Daoy (cell line): ENCODE data around the gene PNPLA3. TPM values are rescaled to one million over a fixed set of nuclear protein-coding genes. Genes with fewer than 3 reads are reported as not detected.

Source experiments
- DNase-seq: peaks from one replicate; pipeline ENCODE4 v3.0.0-alpha.2; 2015; ENCODE audit warnings: low read depth
- total RNA-seq: library from RNA; depleted of rRNA; stranded (reverse); fragments of >200 nt; shearing (Covaris generic); gene quantifications from 2 replicates; pipeline ENCODE4 v1.2.3, GENCODE V29; 2014; rRNA removed

PNPLA3 gene, protein sequence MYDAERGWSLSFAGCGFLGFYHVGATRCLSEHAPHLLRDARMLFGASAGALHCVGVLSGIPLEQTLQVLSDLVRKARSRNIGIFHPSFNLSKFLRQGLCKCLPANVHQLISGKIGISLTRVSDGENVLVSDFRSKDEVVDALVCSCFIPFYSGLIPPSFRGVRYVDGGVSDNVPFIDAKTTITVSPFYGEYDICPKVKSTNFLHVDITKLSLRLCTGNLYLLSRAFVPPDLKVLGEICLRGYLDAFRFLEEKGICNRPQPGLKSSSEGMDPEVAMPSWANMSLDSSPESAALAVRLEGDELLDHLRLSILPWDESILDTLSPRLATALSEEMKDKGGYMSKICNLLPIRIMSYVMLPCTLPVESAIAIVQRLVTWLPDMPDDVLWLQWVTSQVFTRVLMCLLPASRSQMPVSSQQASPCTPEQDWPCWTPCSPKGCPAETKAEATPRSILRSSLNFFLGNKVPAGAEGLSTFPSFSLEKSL
- total RNA-seq: 1.4 and 4.2 TPM in 2 replicates

- peak; percentile 93 for DNase-seq
Observed at GRCh38 chr22:43923631-43924464, at the start of gene PNPLA3. Gene PNPLA3, plus strand, starts transcription at chr22:43923805. Its CDS starts 107 bp downstream, at chr22:43923912.

GRCh38 chr22:43876866-43877509 lies 46.6 kb upstream of the PNPLA3 start:
- no peak for DNase-seq

GRCh38 chr22:43878079-43878795 lies 45.4 kb upstream of the PNPLA3 start:
- no peak for DNase-seq

DNA sequence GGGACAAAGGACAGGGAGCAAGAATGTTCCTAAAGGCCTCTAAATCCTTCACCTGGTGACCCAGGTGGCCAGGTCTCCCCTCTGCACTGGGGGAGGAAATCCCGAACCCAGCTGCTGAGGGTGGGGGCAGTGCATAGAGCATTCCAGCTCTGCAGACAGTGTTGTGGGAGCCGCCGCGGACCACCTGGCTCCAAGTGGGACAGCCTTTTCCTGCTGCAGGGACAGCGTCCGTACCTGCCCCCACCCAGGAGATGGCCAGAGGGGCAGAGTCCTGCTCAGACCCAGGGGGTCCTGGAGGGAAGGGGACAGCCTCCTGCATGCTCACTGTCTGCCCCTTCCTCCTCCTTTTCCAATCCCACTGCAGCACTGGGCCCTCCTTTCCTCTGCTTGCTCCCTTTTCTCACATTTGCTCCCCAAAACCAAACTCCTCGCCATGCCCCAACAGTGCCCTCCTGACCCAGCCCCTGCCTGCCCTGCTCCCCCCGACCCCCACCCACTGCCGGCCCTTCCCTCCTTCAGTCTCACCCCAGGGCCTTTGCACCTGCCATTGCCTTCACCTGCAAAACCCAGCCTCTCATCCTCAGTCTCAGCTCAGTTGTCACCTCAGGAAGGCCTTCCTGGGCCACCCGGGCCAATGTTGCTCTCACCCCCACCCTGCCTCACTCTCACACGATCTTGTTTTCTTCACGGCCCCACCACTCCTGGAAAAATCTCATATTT lies 44.6 kb upstream of the PNPLA3 start:
- DNase-seq: no peak

GRCh38 chr22:43879901-43880540 lies 43.6 kb upstream of the PNPLA3 start:
- no peak for DNase-seq

DNA sequence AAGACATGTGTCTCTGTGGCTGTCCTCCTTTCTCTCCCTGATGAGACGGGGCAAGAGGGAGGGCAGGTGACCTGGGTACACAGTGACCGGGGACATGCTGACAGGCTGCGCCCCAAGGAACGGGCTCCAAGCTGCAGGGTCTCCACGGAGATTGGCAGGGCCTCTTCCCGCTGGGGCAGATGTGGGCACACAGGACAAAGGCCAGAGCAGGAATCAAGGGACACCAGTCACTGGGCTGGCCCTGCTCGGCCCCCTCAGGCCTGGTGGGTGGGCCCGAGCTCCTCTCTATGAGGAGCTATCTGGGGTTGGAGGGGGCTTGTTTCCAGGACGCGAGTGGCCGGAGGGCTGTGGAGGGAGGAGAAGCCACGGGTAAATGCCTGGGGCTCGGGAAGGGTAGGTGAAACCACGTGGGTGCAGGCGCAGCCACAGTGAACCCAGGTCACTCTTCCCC lies 43.0 kb upstream of the PNPLA3 start:
- DNase-seq: no peak

DNA sequence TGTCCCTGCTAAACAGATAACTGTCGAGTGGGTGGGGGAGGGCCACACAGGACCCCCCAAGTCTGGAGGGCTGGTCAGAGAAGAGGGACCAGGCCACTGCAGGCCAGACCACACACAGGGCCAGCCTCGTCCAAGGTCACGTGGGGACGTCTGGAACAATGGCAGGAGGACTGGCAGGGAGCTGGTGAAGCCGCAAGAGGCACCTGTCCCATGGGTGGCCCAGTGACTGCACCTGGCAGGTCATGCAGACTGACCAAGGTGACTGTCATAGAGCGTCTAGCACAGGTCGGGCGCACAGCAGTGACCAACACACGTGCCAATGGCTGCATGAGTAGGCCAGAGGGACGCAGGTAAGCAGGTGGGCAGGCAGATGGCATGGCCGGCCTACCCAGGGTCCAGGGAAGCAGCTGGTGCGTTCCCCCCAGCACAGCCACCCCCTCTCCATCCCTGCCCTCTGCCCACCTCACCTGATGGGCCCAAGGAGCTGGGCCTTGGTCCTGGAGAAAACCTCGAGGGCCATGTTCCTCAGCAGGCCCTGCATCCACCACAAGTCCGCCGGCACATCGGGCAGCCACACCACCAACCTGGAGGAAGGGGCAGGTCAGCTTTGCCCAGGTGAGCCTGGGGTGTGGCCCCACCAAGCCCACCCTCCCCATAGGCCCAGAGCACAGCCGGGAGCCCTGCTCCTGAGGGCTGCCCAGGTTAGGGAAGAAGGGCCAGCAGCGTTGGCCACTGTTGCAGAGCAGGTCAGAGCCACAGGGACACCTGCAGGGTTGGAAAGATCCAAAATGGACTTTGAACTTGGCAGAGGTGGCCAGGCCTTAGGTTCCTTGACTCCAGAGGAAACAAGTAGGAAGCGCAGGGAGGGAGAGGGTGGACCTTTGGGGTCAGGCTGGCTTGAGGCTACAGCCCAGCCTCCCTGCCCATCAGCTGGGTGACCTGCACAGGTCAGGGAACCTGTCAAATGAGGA lies 42.2 kb upstream of the PNPLA3 start:
- DNase-seq: no peak

- DNase-seq: no peak
Observed at GRCh38 chr22:43882122-43882767, 41.4 kb upstream of the PNPLA3 start.

GRCh38 chr22:43883012-43883661 lies 40.5 kb upstream of the PNPLA3 start:
- peak; percentile 74 for DNase-seq

DNA sequence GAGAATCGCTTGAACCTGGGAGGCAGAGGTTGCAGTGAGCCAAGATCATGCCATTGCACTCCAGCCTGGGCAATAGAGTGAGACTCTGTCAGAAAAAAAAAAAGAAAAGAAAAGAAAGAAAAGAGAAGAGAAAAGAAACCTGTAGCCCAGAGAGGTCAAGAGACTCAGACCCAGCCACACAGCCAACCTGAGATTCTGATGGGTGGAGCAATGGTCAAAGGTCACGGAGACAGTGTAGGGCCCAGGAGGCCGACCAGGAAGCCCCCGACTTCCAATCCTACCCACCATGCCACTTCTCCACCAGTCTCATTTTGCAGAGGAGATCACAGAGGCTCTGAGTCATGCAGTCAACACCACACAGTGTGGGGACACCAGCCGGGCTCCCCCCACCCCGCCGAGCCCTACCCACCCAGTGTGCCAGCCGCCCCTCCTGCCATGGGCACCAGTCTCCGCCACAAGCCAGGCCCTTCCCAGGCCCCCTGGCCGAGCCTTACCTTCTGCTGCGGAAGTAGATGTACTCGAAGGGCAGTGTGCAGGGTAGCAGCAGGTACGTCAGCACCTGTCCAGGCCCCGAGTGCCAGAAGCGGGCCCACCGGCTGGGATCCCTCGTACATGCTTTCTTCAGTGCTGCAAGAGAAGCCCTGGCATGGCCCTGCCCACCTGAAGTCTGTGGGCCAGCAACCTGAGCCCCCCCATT lies 39.7 kb upstream of the PNPLA3 start:
- no peak for DNase-seq

DNA sequence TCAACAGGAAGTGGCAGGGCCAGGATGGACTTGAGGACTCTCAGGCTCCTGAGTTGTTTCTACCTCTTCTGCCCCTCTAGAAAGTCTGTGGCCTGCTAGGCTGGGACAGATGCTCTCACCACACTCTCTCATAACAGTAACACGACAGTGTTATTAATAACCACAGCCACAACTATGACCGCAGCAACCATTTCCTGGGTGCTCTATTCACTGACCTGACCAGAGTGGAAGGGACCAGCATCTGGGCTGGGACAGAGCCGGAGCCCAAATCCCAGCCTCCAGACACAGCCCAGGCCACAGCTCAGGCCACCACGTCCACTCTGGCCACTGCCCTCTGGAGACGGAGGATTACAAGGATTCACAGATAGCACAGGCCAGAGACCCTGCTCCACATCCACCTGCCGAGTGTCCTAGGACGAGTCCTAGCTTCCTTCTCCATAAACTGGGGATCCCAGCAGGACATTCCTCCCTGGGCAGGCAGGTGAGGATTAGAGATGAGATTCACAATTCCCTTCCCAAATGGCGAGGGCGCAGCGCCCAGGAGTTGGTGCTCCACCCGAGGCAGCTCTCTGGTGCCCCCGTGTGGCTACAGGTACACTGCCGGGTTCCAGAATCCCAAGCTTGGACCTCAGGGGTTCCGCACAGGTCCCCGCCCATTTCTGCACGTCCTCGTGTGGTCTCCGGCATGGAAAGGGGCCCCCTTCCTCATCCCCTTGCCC lies 38.8 kb upstream of the PNPLA3 start:
- peak; percentile 65 for DNase-seq

GRCh38 chr22:43885319-43885671 lies 38.3 kb upstream of the PNPLA3 start:
- no peak for DNase-seq

DNA sequence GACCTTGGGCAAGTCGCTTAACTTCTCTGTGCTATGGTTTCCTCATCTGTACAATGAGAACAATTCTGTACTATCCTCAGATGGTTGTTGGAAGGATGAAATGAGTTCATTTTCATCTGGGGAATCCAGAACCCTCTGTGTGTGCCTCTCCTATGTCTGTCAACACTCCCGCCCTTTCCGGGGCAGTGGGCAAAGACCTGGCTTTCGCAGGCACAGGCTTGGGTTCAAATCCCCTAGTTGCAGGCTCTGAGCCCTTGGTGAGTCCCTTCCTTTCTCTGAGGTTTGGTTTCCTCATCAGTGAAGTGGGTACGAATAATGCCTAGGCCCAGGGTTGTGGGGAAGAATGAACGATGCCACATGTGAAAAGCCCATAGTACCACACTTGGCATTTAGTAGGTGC lies 37.8 kb upstream of the PNPLA3 start:
- no peak for DNase-seq

- DNase-seq: no peak
Observed at GRCh38 chr22:43886231-43886630, 37.4 kb upstream of the PNPLA3 start.

- DNase-seq: no peak
Observed at GRCh38 chr22:43887391-43887790, 36.2 kb upstream of the PNPLA3 start.

- no peak for DNase-seq
Observed at GRCh38 chr22:43888740-43889139, 34.9 kb upstream of the PNPLA3 start.
